K562 (cell line): ENCODE results near the gene CEP290. TPM values are rescaled to one million over a fixed set of nuclear protein-coding genes. Genes with fewer than 3 reads are reported as not detected.

Experiments used
- HLTF ChIP-seq: fragments of 450-650 bp; IDR thresholded peaks from 2 replicates; pipeline ENCODE4 v1.6.1; 2016
- MEF2D ChIP-seq: conservative IDR thresholded peaks from 2 replicates; pipeline ENCODE4 v1.6.1; 2016; ENCODE audit warnings: low read depth, missing genetic modification characterization, missing compliant biosample characterization
- NCOA1 ChIP-seq: fragments of 450-650 bp; IDR thresholded peaks from 2 replicates; pipeline ENCODE4 v1.6.1; 2016; ENCODE audit warnings: low read depth
- NR2C2 ChIP-seq, 2 experiments: fragments of 200-800 bp in 1 of 2; sonication (Bioruptor generic) in 1 of 2; sonication (generic) in 1 of 2; formaldehyde crosslinking in 1 of 2; IDR thresholded peaks; 2 replicates each; pipeline versions ENCODE4 v1.6.1 to v1.8.0; 2016 to 2022; ENCODE audit warnings: mild to moderate bottlenecking in 1 of 2, missing compliant biosample characterization in 1 of 2, missing genetic modification characterization in 1 of 2, missing genetic modification reagents in 1 of 2
- PRPF4 ChIP-seq: fragments of 200-400 bp; formaldehyde crosslinking; IDR thresholded peaks from one replicate; pipeline ENCODE4 v1.6.1; 2017; ENCODE audit warnings: low read length, low read depth, mild to moderate bottlenecking; ENCODE audit not compliant: insufficient read depth, poor library complexity, severe bottlenecking
- SUPT5H ChIP-seq: fragments of 450-650 bp; IDR thresholded peaks from 2 replicates; pipeline ENCODE4 v1.6.1; 2016
- ZC3H8 ChIP-seq: fragments of 450-650 bp; IDR thresholded peaks from 2 replicates; pipeline ENCODE4 v1.6.1; 2017
- ZNF76 ChIP-seq: fragments of 250-450 bp; sonication (Bioruptor Pico); IDR thresholded peaks from 2 replicates; pipeline ENCODE4 v1.4.0; 2020; ENCODE audit warnings: mild to moderate bottlenecking, moderate library complexity, borderline replicate concordance
- ZNF780A ChIP-seq: fragments of 250-450 bp; sonication (Bioruptor Pico); IDR thresholded peaks from 2 replicates; pipeline ENCODE4 v1.5.0; 2021; ENCODE audit warnings: mild to moderate bottlenecking
- polyA plus RNA-seq, 8 experiments: library from polyadenylated mRNA; depleted of rRNA in 4 of 8; stranded (reverse) in 5 of 8; unstranded in 3 of 8; fragments of >200 nt; fragmentation: Nextera tagmentation in 2 of 8; fragmentation: Illumina TruSeq in 1 of 8; extraction: Ambion mirVana in 2 of 8; extraction: Trizol in 1 of 8; gene quantifications; 2 replicates each; pipeline versions ENCODE4 v1.2.1 to v1.2.3, GENCODE V29; 2011 to 2014; ENCODE audit warnings: inconsistent platforms in 1 of 8, missing spikeins in 1 of 8
- total RNA-seq, 7 experiments: library from RNA; depleted of rRNA in 6 of 7; stranded (reverse); fragments of >200 nt in 6 of 7; fragmentation: Illumina TruSeq in 2 of 7; extraction: Trizol in 2 of 7; gene quantifications; 2 replicates each; pipeline versions ENCODE4 v1.2.1 to v1.2.3, GENCODE V29; 2011 to 2021; ENCODE audit warnings: low replicate concordance in 1 of 7
- TF ChIP-seq, protein P1 (sequence below): fragments of 250-450 bp; sonication (Bioruptor Pico); IDR thresholded peaks from 2 replicates; pipeline ENCODE4 v1.5.0; 2021; ENCODE audit warnings: mild to moderate bottlenecking, moderate library complexity
- TF ChIP-seq, protein P2 (sequence below): fragments of 450-650 bp; formaldehyde crosslinking; IDR thresholded peaks from 2 replicates; pipeline ENCODE4 v1.4.0; 2020; ENCODE audit warnings: mild to moderate bottlenecking, mixed read lengths
- TF ChIP-seq, protein P3 (sequence below): sonication (generic); formaldehyde crosslinking; IDR thresholded peaks from 2 replicates; pipeline ENCODE4 v1.8.0; 2022; ENCODE audit warnings: mild to moderate bottlenecking, low read depth, missing genetic modification reagents
- TF ChIP-seq, protein P4 (sequence below): fragments of 450-650 bp; conservative IDR thresholded peaks from 2 replicates; pipeline ENCODE4 v1.6.1; 2016; ENCODE audit warnings: missing genetic modification characterization, low read depth, mild to moderate bottlenecking, control low read depth, missing compliant biosample characterization
- TF ChIP-seq, protein P5 (sequence below): fragments of 450-650 bp; formaldehyde crosslinking; IDR thresholded peaks from 2 replicates; pipeline ENCODE4 v1.4.0; 2020; ENCODE audit warnings: mild to moderate bottlenecking
- TF ChIP-seq, protein P6 (sequence below): fragments of 450-650 bp; IDR thresholded peaks from 2 replicates; pipeline ENCODE4 v1.6.1; 2016; ENCODE audit warnings: mild to moderate bottlenecking

The CEP290 gene
- total and polyA plus RNA-seq, 9 of the 15 experiments (the other 6 are each of a cell fraction or from before 2014, with no cell fraction given) = 7.2 to 19.4 (median 18.1) TPM

DNA sequence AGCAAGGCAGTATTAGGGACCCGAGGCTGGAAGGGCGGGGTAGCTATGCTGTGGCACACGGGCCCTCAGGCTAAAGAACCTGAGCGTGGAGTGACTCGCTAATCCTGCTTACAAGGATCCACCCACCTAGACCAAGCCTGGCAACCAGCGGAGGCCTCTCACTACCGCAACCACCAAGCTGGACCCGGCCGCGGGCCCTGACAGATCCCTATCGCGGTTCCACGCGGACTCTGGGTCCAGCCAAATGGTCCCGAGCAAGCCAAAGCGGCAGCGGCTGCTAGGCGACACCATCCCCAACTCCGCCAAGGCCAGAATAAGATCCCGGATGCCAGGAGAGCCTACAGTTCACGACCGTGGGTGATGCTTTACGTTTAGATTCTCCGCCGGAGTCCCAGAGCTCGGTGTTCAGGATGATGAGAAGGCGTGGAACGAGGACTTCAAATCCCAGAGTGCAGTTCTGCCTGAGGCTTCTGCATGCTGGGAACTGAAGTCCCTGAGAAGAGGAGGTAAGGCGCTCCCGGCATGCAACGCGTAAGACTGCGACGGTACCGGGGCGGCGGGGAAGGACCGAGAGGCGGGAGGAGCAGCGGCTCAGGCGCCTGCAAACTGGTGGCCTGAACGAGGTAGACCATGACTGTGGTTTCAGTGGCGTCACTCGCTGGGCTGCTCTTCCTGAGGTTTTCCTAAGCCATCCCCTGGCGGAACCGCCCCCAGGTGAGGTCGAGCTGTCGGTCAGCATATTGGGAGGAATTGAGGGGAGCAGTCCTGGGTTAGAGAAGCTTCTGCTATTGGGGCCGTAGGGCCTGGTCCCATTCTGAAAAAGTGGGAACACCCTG lies at the start of gene CEP290, which contains the start of gene TMTC3 (continued):
- TF ChIP-seq, protein P1, sequence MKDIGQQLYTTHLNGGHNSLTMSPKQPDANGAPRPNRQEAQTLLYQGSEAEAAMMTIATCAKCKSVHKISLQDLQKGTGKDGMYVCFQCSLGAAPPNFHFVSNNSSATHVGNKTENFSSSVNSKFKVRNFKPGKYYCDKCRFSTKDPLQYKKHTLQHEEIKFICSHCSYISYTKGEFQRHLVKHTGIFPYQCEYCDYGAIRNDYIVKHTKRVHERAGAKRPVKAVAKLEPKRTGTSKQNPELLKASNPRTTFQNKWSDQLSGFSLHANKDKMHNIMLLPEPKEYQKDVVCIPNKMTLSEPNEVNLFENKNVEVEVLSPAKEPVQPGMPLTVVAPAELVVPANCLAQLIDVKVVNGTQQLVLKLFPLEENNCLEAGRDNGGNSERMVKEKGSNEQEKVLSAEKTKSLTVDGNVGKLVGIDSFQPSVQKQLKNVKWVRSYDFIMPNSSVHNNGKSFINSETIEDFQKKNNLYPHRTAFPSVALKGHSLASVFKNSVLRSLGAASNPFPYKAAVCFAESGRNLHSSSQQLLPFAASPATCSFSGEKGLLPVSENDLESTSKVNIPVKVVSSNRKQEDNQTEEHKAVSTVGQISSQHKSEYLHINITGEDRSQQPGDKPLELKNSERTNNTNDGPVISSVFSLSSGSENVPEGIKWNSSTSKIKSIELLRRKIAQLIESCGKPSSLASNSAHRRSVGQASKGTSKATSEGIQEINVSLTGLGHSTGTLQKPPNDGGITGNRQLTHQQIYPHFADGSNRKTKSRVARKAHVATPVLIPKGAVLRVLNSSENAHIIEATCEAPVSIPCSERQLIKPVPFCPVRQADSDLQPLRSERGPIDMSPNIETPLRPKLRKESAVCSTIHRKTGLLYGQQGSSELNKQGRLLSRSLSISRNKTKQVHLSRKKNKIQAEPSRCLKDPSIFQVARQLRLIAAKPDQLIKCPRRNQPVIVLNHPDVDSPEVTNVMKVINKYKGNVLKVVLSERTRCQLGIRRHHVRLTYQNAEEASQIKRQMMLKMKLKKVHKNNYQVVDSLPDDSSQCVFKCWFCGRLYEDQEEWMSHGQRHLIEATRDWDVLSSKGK (CRISPR knock-in tag) = no peak
- TF ChIP-seq SUPT5H = peak; percentile 72
- TF ChIP-seq HLTF = no peak
- TF ChIP-seq ZNF76 (CRISPR knock-in tag) = no peak
- TF ChIP-seq PRPF4 = no peak
- TF ChIP-seq, protein P2, sequence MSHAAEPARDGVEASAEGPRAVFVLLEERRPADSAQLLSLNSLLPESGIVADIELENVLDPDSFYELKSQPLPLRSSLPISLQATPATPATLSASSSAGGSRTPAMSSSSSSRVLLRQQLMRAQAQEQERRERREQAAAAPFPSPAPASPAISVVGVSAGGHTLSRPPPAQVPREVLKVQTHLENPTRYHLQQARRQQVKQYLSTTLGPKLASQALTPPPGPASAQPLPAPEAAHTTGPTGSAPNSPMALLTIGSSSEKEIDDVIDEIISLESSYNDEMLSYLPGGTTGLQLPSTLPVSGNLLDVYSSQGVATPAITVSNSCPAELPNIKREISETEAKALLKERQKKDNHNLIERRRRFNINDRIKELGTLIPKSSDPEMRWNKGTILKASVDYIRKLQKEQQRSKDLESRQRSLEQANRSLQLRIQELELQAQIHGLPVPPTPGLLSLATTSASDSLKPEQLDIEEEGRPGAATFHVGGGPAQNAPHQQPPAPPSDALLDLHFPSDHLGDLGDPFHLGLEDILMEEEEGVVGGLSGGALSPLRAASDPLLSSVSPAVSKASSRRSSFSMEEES (CRISPR knock-in tag) = no peak
- no peak for TF ChIP-seq NCOA1
- no peak for TF ChIP-seq ZC3H8
- TF ChIP-seq, protein P3, sequence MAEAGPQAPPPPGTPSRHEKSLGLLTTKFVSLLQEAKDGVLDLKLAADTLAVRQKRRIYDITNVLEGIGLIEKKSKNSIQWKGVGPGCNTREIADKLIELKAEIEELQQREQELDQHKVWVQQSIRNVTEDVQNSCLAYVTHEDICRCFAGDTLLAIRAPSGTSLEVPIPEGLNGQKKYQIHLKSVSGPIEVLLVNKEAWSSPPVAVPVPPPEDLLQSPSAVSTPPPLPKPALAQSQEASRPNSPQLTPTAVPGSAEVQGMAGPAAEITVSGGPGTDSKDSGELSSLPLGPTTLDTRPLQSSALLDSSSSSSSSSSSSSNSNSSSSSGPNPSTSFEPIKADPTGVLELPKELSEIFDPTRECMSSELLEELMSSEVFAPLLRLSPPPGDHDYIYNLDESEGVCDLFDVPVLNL = no peak
- TF ChIP-seq NR2C2 (CRISPR knock-in tag; IDR thresholded peaks at IDR 0.05) = no peak; the same call in 1 of the 2 replicates
- TF ChIP-seq NR2C2 (tag; IDR thresholded peaks at IDR 0.05) = peak; percentile 89
- TF ChIP-seq ZNF780A (CRISPR knock-in tag) = no peak
- TF ChIP-seq, protein P4, sequence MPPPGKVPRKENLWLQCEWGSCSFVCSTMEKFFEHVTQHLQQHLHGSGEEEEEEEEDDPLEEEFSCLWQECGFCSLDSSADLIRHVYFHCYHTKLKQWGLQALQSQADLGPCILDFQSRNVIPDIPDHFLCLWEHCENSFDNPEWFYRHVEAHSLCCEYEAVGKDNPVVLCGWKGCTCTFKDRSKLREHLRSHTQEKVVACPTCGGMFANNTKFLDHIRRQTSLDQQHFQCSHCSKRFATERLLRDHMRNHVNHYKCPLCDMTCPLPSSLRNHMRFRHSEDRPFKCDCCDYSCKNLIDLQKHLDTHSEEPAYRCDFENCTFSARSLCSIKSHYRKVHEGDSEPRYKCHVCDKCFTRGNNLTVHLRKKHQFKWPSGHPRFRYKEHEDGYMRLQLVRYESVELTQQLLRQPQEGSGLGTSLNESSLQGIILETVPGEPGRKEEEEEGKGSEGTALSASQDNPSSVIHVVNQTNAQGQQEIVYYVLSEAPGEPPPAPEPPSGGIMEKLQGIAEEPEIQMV (tag) = no peak
- TF ChIP-seq, protein P5, sequence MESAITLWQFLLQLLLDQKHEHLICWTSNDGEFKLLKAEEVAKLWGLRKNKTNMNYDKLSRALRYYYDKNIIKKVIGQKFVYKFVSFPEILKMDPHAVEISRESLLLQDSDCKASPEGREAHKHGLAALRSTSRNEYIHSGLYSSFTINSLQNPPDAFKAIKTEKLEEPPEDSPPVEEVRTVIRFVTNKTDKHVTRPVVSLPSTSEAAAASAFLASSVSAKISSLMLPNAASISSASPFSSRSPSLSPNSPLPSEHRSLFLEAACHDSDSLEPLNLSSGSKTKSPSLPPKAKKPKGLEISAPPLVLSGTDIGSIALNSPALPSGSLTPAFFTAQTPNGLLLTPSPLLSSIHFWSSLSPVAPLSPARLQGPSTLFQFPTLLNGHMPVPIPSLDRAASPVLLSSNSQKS (CRISPR knock-in tag) = no peak
- no peak for TF ChIP-seq MEF2D (tag)
- TF ChIP-seq, protein P6, sequence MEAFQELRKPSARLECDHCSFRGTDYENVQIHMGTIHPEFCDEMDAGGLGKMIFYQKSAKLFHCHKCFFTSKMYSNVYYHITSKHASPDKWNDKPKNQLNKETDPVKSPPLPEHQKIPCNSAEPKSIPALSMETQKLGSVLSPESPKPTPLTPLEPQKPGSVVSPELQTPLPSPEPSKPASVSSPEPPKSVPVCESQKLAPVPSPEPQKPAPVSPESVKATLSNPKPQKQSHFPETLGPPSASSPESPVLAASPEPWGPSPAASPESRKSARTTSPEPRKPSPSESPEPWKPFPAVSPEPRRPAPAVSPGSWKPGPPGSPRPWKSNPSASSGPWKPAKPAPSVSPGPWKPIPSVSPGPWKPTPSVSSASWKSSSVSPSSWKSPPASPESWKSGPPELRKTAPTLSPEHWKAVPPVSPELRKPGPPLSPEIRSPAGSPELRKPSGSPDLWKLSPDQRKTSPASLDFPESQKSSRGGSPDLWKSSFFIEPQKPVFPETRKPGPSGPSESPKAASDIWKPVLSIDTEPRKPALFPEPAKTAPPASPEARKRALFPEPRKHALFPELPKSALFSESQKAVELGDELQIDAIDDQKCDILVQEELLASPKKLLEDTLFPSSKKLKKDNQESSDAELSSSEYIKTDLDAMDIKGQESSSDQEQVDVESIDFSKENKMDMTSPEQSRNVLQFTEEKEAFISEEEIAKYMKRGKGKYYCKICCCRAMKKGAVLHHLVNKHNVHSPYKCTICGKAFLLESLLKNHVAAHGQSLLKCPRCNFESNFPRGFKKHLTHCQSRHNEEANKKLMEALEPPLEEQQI = no peak
